HepG2 (cell line): Measurements from ENCODE around the gene CHTF8. TPM values are rescaled to one million over a fixed set of nuclear protein-coding genes. Genes with fewer than 3 reads are reported as not detected.

Experiments used
- HNRNPL ChIP-seq: fragments of 200-400 bp; formaldehyde crosslinking; IDR thresholded peaks from 2 replicates; pipeline ENCODE4 v1.6.1; 2017; ENCODE audit warnings: mild to moderate bottlenecking, low read depth, low read length
- IRF1 ChIP-seq: sonication (generic); formaldehyde crosslinking; IDR thresholded peaks from 2 replicates; pipeline ENCODE4 v1.4.0; 2020; ENCODE audit warnings: low read depth, mild to moderate bottlenecking, missing genetic modification reagents
- KLF9 ChIP-seq: IDR thresholded peaks from 2 replicates; pipeline ENCODE4 v1.6.1; 2016; ENCODE audit warnings: low read depth
- MLXIP ChIP-seq: sonication (generic); formaldehyde crosslinking; IDR thresholded peaks from 2 replicates; pipeline ENCODE4 v1.9.0; 2021; ENCODE audit warnings: missing genetic modification reagents, borderline replicate concordance
- NFYC ChIP-seq: IDR thresholded peaks from 2 replicates; pipeline ENCODE4 v1.6.1; 2016; ENCODE audit warnings: missing genetic modification reagents, missing compliant biosample characterization
- RERE ChIP-seq: IDR thresholded peaks from 2 replicates; pipeline ENCODE4 v1.6.1; 2016; ENCODE audit warnings: low read depth, missing genetic modification reagents, missing compliant biosample characterization
- SKI ChIP-seq: fragments of 450-650 bp; IDR thresholded peaks from one replicate; pipeline ENCODE4 v1.6.1; 2018; ENCODE audit warnings: mild to moderate bottlenecking; ENCODE audit not compliant: partially characterized antibody
- TBP ChIP-seq: sonication (generic); formaldehyde crosslinking; IDR thresholded peaks from 2 replicates; pipeline ENCODE4 v1.5.0; 2020; ENCODE audit warnings: missing genetic modification reagents
- U2AF1 ChIP-seq: fragments of 200-400 bp; formaldehyde crosslinking; optimal IDR thresholded peaks from 2 replicates; pipeline ENCODE3; 2017; ENCODE audit warnings: mild to moderate bottlenecking, low read depth, low read length
- ZFP62 ChIP-seq: sonication (generic); formaldehyde crosslinking; IDR thresholded peaks from 2 replicates; pipeline ENCODE4 v1.4.0; 2020; ENCODE audit warnings: missing genetic modification reagents
- ZNF30 ChIP-seq: sonication (generic); formaldehyde crosslinking; IDR thresholded peaks from 2 replicates; pipeline ENCODE4 v1.5.0; 2020; ENCODE audit warnings: mild to moderate bottlenecking, missing genetic modification reagents
- ZNF513 ChIP-seq: sonication (generic); formaldehyde crosslinking; conservative IDR thresholded peaks from 2 replicates; pipeline ENCODE4 v1.5.0; 2020; ENCODE audit warnings: missing genetic modification reagents
- polyA plus RNA-seq, 8 experiments: library from polyadenylated mRNA; depleted of rRNA in 3 of 8; stranded (reverse) in 7 of 8; unstranded in 1 of 8; fragments of >200 nt; fragmentation: Illumina TruSeq in 4 of 8; extraction: Trizol in 4 of 8; gene quantifications; 2 replicates each; pipeline versions ENCODE4 v1.2.1 to v1.2.3, GENCODE V29; 2011 to 2016; ENCODE audit warnings: low read depth in 4 of 8, missing spikeins in 1 of 8, mixed read lengths in 1 of 8; ENCODE audit not compliant: insufficient read depth in 1 of 8
- total RNA-seq, 5 experiments: library from RNA; depleted of rRNA; stranded (reverse); fragments of >200 nt; fragmentation: Illumina TruSeq; extraction: Trizol; gene quantifications; 2 replicates each; pipeline ENCODE4 v1.2.3, GENCODE V29; 2016; ENCODE audit warnings: low read depth in 1 of 5
- TF ChIP-seq, protein P1 (sequence below): sonication (generic); formaldehyde crosslinking; IDR thresholded peaks from 2 replicates; pipeline ENCODE4 v1.5.0; 2020; ENCODE audit warnings: mild to moderate bottlenecking, missing genetic modification reagents, moderate library complexity

CHTF8 gene
- total and polyA plus RNA-seq, 2 of the 13 experiments (the other 11 are each of a cell fraction or from before 2014, with no cell fraction given), result 37.2 to 67.5 TPM

DNA sequence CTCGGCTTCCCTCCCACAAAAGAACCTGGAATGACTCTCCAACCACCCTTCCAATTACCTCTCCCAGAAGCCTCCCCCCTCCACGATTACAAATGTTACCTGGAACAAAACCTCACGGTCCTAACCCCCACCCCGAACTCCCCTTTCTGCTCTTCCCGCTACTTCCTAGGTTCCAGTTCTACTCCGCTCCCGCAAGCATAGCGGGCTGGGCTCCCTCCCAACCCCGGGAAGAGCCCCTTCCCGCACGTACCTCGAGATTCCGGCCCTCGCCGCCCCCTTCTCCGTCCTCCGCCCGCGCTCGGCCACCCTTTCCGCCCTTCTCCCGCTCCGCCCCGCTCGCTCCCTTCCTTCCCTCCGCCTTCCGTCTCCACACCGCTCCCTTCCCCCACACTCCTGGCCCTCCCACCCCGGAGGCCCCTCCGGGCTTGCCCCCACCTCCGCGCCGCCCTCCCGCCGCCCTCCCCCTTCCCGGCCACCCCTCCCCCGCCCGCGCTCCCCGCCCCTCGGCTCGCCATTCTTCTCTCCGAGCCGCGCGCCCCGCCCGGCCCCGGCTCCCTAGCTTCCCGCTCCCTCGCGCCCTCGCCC, 457 bp downstream of the CHTF8 start (continued):
- no peak for TF ChIP-seq IRF1 (CRISPR knock-in tag)
- TF ChIP-seq HNRNPL, result no peak
- no peak for TF ChIP-seq NFYC (CRISPR knock-in tag)
- TF ChIP-seq TBP (CRISPR knock-in tag), result no peak
- TF ChIP-seq RERE, result no peak
- no peak for TF ChIP-seq ZFP62
- TF ChIP-seq ZNF513 (CRISPR knock-in tag), result no peak
- TF ChIP-seq ZNF30 (CRISPR knock-in tag), result no peak
- TF ChIP-seq MLXIP (CRISPR knock-in tag), result no peak
- no peak for TF ChIP-seq SKI
- TF ChIP-seq KLF9 (CRISPR knock-in tag), result no peak
- no peak for TF ChIP-seq U2AF1
- TF ChIP-seq, protein P1, sequence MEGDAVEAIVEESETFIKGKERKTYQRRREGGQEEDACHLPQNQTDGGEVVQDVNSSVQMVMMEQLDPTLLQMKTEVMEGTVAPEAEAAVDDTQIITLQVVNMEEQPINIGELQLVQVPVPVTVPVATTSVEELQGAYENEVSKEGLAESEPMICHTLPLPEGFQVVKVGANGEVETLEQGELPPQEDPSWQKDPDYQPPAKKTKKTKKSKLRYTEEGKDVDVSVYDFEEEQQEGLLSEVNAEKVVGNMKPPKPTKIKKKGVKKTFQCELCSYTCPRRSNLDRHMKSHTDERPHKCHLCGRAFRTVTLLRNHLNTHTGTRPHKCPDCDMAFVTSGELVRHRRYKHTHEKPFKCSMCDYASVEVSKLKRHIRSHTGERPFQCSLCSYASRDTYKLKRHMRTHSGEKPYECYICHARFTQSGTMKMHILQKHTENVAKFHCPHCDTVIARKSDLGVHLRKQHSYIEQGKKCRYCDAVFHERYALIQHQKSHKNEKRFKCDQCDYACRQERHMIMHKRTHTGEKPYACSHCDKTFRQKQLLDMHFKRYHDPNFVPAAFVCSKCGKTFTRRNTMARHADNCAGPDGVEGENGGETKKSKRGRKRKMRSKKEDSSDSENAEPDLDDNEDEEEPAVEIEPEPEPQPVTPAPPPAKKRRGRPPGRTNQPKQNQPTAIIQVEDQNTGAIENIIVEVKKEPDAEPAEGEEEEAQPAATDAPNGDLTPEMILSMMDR (CRISPR knock-in tag), result no peak
